Measurements from ENCODE around the gene TTR. TPM values are rescaled to one million over a fixed set of nuclear protein-coding genes. Genes with fewer than 3 reads are reported as not detected.

TTR gene
- total RNA-seq, 1 donor from 2014 or later: not detected

- Mint-ChIP-seq H3K4me1 (ENCODE audit: low read depth, unreplicated experiment) (no peaks in the 10 kb centered on the region), H3K27me3 (ENCODE audit: low read depth, unreplicated experiment) (no peaks in the 10 kb centered on the region), H3K27ac (ENCODE audit: unreplicated experiment) (peak overlapping the region; percentile 28), H3K4me3 (ENCODE audit: unreplicated experiment) (no peak overlapping the region), H3K36me3 (ENCODE audit: low read depth, unreplicated experiment) (no peaks in the 10 kb centered on the region), H3K9me3 (ENCODE audit: unreplicated experiment) (no peaks in the 10 kb centered on the region)
- Histone ChIP-seq H4K20me1 (ENCODE audit: insufficient read depth, low read length) (no peaks in the 10 kb centered on the region), H3K4me1 (ENCODE audit: insufficient read depth, low read length) (peaks cover 5% of the 10 kb centered on the region), H3K27ac (ENCODE audit: low read depth, low read length) (no peak overlapping the region), H3K79me2 (ENCODE audit: insufficient read depth, low read length) (no peaks in the 10 kb centered on the region), H2AFZ (ENCODE audit: low read depth, low read length) (no peak overlapping the region), H3K9me3 (ENCODE audit: insufficient read depth, low read depth, low read length) (no peaks in the 10 kb centered on the region), H3K9ac (ENCODE audit: low read length) (no peak overlapping the region), H3K27me3 (ENCODE audit: insufficient read depth, low read length) (no peaks in the 10 kb centered on the region), H3K4me3 (ENCODE audit: insufficient read depth, low read depth, low read length) (no peak overlapping the region), H3K4me2 (ENCODE audit: low read length) (no peak overlapping the region), H3K36me3 (ENCODE audit: insufficient read depth, low read length) (no peaks in the 10 kb centered on the region)
- DNase-seq (ENCODE audit: low read depth) (peak; percentile 59), FAIRE-seq (no peak)
- TF ChIP-seq, protein P1, sequence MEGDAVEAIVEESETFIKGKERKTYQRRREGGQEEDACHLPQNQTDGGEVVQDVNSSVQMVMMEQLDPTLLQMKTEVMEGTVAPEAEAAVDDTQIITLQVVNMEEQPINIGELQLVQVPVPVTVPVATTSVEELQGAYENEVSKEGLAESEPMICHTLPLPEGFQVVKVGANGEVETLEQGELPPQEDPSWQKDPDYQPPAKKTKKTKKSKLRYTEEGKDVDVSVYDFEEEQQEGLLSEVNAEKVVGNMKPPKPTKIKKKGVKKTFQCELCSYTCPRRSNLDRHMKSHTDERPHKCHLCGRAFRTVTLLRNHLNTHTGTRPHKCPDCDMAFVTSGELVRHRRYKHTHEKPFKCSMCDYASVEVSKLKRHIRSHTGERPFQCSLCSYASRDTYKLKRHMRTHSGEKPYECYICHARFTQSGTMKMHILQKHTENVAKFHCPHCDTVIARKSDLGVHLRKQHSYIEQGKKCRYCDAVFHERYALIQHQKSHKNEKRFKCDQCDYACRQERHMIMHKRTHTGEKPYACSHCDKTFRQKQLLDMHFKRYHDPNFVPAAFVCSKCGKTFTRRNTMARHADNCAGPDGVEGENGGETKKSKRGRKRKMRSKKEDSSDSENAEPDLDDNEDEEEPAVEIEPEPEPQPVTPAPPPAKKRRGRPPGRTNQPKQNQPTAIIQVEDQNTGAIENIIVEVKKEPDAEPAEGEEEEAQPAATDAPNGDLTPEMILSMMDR (IDR thresholded peaks at IDR 0.05; ENCODE audit: insufficient read depth, low read depth, low read length): no peak
- TF ChIP-seq EZH2 (IDR thresholded peaks at IDR 0.05; ENCODE audit: insufficient read depth, low read length): no peak
Measured at GRCh38 chr18:31603315-31603714, 11.6 kb downstream of the TTR start.

DNA sequence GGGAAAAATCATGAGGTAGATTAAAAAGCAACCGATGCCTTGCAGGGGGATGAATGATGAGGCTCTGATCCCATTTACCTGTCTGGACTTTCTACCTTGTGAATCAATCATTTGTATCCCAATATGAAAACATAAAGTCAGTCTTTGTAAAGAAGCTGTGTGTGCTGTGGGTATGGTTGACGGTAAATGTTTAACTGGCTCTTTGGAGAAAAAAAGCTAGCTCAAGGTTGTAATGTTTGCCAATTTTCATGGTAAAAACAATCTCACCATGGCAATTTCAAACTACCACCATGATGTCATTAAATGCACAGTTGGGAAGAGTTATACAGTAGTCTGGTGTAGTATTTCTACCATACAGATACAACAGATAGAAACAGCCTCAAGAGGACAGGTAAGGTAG lies 14.6 kb downstream of the TTR start:
- peaks cover 2% of the 10 kb centered on the region for H3K27me3 ChIP-seq (ENCODE audit: insufficient read depth, low read length)
- no peak overlapping the region for H3K27ac ChIP-seq (ENCODE audit: low read depth, low read length)
- H3K9me3 ChIP-seq (ENCODE audit: insufficient read depth, low read depth, low read length): no peaks in the 10 kb centered on the region
- Mint-ChIP-seq H3K27me3 (ENCODE audit: low read depth, unreplicated experiment) (no peaks in the 10 kb centered on the region), H3K4me3 (ENCODE audit: unreplicated experiment) (no peak overlapping the region), H3K36me3 (ENCODE audit: low read depth, unreplicated experiment) (no peaks in the 10 kb centered on the region), H3K4me1 (ENCODE audit: low read depth, unreplicated experiment) (peaks cover 3% of the 10 kb centered on the region), H3K27ac (ENCODE audit: unreplicated experiment) (no peak overlapping the region), H3K9me3 (ENCODE audit: unreplicated experiment) (no peaks in the 10 kb centered on the region)
- H4K20me1 ChIP-seq (ENCODE audit: insufficient read depth, low read length): no peaks in the 10 kb centered on the region
- H2AFZ ChIP-seq (ENCODE audit: low read depth, low read length): no peak overlapping the region
- H3K4me3 ChIP-seq (ENCODE audit: insufficient read depth, low read depth, low read length): no peak overlapping the region
- no peak for FAIRE-seq
- H3K9ac ChIP-seq (ENCODE audit: low read length): no peak overlapping the region
- TF ChIP-seq EZH2 (IDR thresholded peaks at IDR 0.05; ENCODE audit: insufficient read depth, low read length): no peak
- TF ChIP-seq, protein P1 (IDR thresholded peaks at IDR 0.05; ENCODE audit: insufficient read depth, low read depth, low read length): no peak
- no peaks in the 10 kb centered on the region for H3K36me3 ChIP-seq (ENCODE audit: insufficient read depth, low read length)
- H3K4me1 ChIP-seq (ENCODE audit: insufficient read depth, low read length): peaks cover 5% of the 10 kb centered on the region
- no peaks in the 10 kb centered on the region for H3K79me2 ChIP-seq (ENCODE audit: insufficient read depth, low read length)
- no peak for DNase-seq (ENCODE audit: low read depth)
- H3K4me2 ChIP-seq (ENCODE audit: low read length): no peak overlapping the region

DNA sequence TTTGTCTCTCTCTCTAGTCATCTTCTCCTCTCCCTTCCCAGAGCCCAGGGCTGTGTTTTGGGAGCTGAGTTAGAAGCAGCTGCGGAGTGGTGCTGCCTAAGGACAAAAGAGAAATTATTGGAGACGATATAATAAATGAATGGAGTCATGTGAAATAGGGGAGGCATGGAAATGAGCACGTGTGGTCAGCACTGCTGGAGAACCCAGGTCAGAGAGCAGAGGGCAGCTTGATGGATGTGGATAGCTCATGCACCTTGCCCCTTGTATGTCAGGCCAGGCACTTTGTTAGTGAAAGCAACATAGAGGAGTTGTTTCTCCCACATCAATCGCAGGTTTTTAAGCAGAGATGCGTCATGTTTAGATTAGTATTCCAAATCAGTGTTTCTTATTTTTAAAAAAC lies 15.7 kb downstream of the TTR start:
- Mint-ChIP-seq H3K4me1 (ENCODE audit: low read depth, unreplicated experiment) (peaks cover 5% of the 10 kb centered on the region), H3K36me3 (ENCODE audit: low read depth, unreplicated experiment) (peaks cover 2% of the 10 kb centered on the region), H3K9me3 (ENCODE audit: unreplicated experiment) (no peaks in the 10 kb centered on the region), H3K4me3 (ENCODE audit: unreplicated experiment) (no peak overlapping the region), H3K27me3 (ENCODE audit: low read depth, unreplicated experiment) (no peaks in the 10 kb centered on the region), H3K27ac (ENCODE audit: unreplicated experiment) (no peak overlapping the region)
- Histone ChIP-seq H3K4me2 (ENCODE audit: low read length) (no peak overlapping the region), H3K36me3 (ENCODE audit: insufficient read depth, low read length) (no peaks in the 10 kb centered on the region), H3K4me1 (ENCODE audit: insufficient read depth, low read length) (peaks cover 5% of the 10 kb centered on the region), H3K79me2 (ENCODE audit: insufficient read depth, low read length) (no peaks in the 10 kb centered on the region), H2AFZ (ENCODE audit: low read depth, low read length) (no peak overlapping the region), H3K9ac (ENCODE audit: low read length) (no peak overlapping the region), H3K4me3 (ENCODE audit: insufficient read depth, low read depth, low read length) (no peak overlapping the region), H3K27me3 (ENCODE audit: insufficient read depth, low read length) (peaks cover 2% of the 10 kb centered on the region), H4K20me1 (ENCODE audit: insufficient read depth, low read length) (no peaks in the 10 kb centered on the region), H3K9me3 (ENCODE audit: insufficient read depth, low read depth, low read length) (no peaks in the 10 kb centered on the region), H3K27ac (ENCODE audit: low read depth, low read length) (no peak overlapping the region)
- no peak for TF ChIP-seq EZH2 (IDR thresholded peaks at IDR 0.05; ENCODE audit: insufficient read depth, low read length)
- TF ChIP-seq, protein P1 (IDR thresholded peaks at IDR 0.05; ENCODE audit: insufficient read depth, low read depth, low read length): no peak
- no peak for FAIRE-seq
- no peak for DNase-seq (ENCODE audit: low read depth)

Data from astrocyte (in vitro differentiated cells and primary cell).